HG02870 (cell line): Measurements from ENCODE around the gene MAPRE3.

Source experiments
- ATAC-seq: cut with Tn5 transposase; IDR thresholded peaks from one replicate; pipeline ENCODE4 v1.9.1; 2021; ENCODE audit warnings: mild to moderate bottlenecking, moderate library complexity; ENCODE audit not compliant: unreplicated experiment

The MAPRE3 gene

GRCh38 chr2:26948800-26949199 lies 21.6 kb upstream of the MAPRE3 start:
- ATAC-seq: no peak

DNA sequence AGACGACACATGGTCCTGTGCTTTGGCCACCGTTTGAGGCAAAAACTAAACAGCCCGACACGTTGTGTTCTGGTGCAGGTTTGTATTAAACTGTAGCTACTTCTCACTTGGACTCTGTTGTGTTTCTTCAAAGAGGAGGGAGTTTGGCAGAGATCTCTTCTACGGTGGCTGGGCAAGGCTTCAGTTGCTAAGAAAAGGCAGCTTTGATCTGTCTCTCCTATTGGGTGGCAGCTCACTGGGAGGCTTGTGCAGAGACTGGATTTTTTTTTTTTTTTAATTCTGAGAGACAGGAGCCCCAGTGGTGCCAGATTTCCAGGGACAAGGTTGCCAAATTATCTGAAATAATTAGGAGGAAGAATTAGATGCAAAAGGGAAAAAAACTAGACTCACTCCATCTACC lies 20.2 kb upstream of the MAPRE3 start:
- no peak for ATAC-seq

- no peak for ATAC-seq
Observed at GRCh38 chr2:26951236-26951635, 19.2 kb upstream of the MAPRE3 start.

GRCh38 chr2:26952374-26952773 lies 18.1 kb upstream of the MAPRE3 start:
- no peak for ATAC-seq

- ATAC-seq: no peak
Observed at GRCh38 chr2:26954135-26954534, 16.3 kb upstream of the MAPRE3 start.

GRCh38 chr2:26957041-26957440 lies 13.4 kb upstream of the MAPRE3 start:
- no peak for ATAC-seq

- no peak for ATAC-seq
Observed at GRCh38 chr2:26957534-26957933, 12.9 kb upstream of the MAPRE3 start.

GRCh38 chr2:26959331-26959730 lies 11.1 kb upstream of the MAPRE3 start:
- no peak for ATAC-seq

DNA sequence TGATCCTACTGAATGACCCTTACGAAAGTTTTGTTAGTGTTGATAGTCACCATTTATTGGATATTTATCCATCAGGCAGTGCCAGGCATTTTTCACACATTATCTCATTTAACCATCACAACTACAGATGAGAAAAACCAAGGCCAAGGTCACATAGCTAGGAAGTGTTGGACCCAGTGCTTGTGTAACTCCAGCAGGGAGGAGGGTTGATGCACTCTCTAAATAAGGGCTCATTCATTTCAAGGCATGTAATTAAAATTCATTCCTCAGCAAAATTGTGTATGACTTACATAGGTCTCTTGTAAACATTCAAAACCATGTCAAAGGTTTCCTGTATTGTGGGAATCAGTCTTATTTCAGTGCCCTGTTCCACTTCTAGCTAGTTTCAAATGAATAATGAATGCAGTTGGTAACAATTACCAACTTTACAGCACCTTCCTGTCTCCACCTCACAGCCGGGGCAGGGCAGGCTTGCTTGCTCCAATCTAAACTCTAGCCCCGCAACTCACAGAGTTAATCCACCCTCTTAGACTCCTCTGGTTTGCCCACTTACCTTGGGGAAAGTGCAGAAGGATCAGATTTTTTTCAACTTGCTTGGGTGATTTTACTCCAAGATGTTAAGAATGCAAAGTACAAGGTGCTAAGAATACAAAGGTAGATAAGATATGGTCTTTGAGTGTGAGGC lies 5.8 kb upstream of the MAPRE3 start:
- no peak for ATAC-seq

DNA sequence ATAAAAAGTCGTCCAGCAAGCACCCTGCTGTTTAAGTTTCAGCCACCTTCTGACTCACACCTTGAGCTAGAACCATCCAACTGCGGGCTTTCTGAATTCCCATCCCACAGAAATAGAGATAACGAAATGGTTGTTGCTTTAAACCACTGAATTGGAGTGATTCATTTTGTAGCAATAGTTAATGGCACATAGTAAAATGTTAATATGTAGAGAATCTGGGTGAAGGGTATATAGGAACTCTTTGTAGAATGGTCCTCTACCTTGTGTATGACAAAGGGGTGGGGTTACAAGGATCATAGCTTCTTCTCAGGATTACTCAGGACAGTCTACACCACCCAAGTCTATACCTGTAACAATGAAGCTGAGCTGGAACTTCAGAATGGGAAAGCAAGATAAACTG lies 2.4 kb upstream of the MAPRE3 start:
- ATAC-seq: no peak

- no peak for ATAC-seq
Observed at GRCh38 chr2:26969077-26969844, 1.2 kb upstream of the MAPRE3 start.

- no peak for ATAC-seq
Observed at GRCh38 chr2:26970928-26971627, 641 bp downstream of the MAPRE3 start.

GRCh38 chr2:26971911-26972786 lies 1.7 kb downstream of the MAPRE3 start:
- ATAC-seq: no peak

- no peak for ATAC-seq
Observed at GRCh38 chr2:26974352-26974751, 3.9 kb downstream of the MAPRE3 start.

GRCh38 chr2:26975102-26975501 lies 4.7 kb downstream of the MAPRE3 start:
- ATAC-seq: no peak

DNA sequence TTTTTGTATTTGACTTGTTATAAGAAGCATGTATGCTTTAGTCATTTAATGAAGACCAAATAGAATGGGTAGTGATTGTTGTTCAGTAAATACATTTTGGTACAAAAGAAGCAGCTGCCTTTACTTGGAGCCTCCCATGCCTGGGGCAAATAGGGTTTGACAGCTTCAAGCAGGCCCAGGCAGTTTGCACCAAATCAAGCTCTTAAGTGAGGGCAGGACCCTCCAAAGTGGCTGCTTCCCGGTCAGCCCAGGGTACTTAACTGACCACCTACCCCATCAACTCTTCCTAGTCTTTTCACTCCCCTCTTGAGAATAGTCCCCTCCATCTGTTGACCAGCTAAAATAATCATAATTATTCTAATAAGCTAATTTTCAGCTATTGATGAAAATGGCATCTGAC lies 5.2 kb downstream of the MAPRE3 start:
- ATAC-seq: no peak

DNA sequence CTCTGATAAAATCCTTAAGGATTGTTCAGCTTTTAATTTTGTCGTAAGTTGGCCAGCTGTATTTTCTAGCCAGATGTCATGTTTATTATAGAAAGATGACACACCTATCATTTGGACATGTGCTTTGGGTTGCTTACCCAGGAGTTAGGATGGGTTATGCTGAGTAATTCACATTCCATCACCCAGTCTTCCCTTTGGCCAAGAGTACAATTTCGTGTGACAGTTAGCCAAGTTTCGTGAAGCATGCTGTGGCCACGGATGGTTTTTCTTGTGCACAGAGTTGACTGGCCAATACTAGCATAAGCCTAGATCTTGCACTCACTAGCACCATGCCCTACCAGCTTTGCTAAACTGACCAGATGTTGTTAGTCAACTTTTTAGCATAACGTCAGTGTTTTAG lies 5.8 kb downstream of the MAPRE3 start:
- ATAC-seq: no peak

DNA sequence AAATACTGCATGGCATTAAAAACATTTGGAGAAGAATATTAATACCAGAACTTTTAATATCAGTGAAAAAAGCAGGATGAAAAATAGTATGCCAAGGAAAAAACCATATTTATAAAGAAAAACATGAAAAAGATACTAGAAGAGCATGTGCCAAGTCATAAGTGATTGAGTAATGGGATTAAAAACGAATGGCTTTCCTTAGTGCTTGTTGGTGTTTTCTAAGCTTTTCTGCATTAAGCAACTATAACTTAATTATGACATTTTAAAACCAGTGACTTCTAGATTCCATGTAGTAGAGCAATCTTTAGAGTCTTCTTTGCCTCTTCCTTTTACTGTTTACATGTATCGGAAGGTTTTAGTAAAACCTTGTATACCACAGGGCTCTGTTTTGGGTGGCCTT lies 6.6 kb downstream of the MAPRE3 start:
- ATAC-seq: no peak

GRCh38 chr2:26978061-26978596 lies 7.7 kb downstream of the MAPRE3 start:
- ATAC-seq: no peak

GRCh38 chr2:26979741-26980140 lies 9.3 kb downstream of the MAPRE3 start:
- no peak for ATAC-seq

- no peak for ATAC-seq
Observed at GRCh38 chr2:26980971-26981370, 10.5 kb downstream of the MAPRE3 start.
